SU-DHL-6 (cell line): ENCODE data around the gene KCNK13.

Experiments
- H2AFZ ChIP-seq: fragments of 200-600 bp; sonication (generic); 2 replicates; pipeline ENCODE4 v1.6.1; 2014; ENCODE audit warnings: low read depth, mild to moderate bottlenecking, moderate library complexity, mixed read lengths, antibody characterized with exemption, low read length; ENCODE audit not compliant: severe bottlenecking
- H3F3A ChIP-seq: fragments of 200-600 bp; shearing (Covaris generic); 2 replicates; pipeline ENCODE4 v1.6.0; 2016; ENCODE audit warnings: antibody characterized with exemption, mild to moderate bottlenecking; ENCODE audit not compliant: insufficient read depth
- H3K27ac ChIP-seq: fragments of 200-600 bp; sonication (generic); 2 replicates; pipeline ENCODE4 v1.5.1; 2016; ENCODE audit warnings: low read depth, mild to moderate bottlenecking, low read length, moderate library complexity, mixed read lengths
- H3K27me3 ChIP-seq: fragments of 200-600 bp; sonication (generic), shearing (Covaris generic); 2 replicates; pipeline ENCODE4 v1.6.0; 2014; ENCODE audit warnings: mild to moderate bottlenecking, low read length
- H3K36me3 ChIP-seq: fragments of 200-600 bp; sonication (generic); 2 replicates; pipeline ENCODE4 v1.6.1; 2014; ENCODE audit warnings: mild to moderate bottlenecking, low read length, mixed read lengths
- H3K4me2 ChIP-seq: fragments of 300-600, 200-600 bp; shearing (Covaris generic), sonication (generic); 2 replicates; pipeline ENCODE4 v1.6.0; 2014; ENCODE audit warnings: low read length, low read depth, mild to moderate bottlenecking; ENCODE audit not compliant: poor library complexity, severe bottlenecking
- H3K4me3 ChIP-seq: fragments of 200-600 bp; sonication (generic); 2 replicates; pipeline ENCODE4 v1.5.1; 2014; ENCODE audit warnings: antibody characterized with exemption, low read length, mild to moderate bottlenecking, mixed read lengths; ENCODE audit not compliant: insufficient read depth, poor library complexity, severe bottlenecking
- H3K79me2 ChIP-seq: fragments of 200-600 bp; sonication (generic); 2 replicates; pipeline ENCODE4 v1.6.1; 2014; ENCODE audit warnings: mild to moderate bottlenecking, low read length, moderate library complexity; ENCODE audit not compliant: insufficient read depth
- H3K9ac ChIP-seq: fragments of 200-600 bp; sonication (generic); 2 replicates; pipeline ENCODE4 v1.7.0; 2014; ENCODE audit warnings: mild to moderate bottlenecking, low read length
- H3K9me2 ChIP-seq: fragments of 200-600 bp; sonication (generic); replicated peaks from 2 replicates; pipeline ENCODE4 v1.6.1; 2014; ENCODE audit warnings: low read length; ENCODE audit not compliant: insufficient read depth
- H3K9me3 ChIP-seq: fragments of 200-600 bp; sonication (generic); 2 replicates; pipeline ENCODE4 v1.6.1; 2014; ENCODE audit warnings: low read length, mixed read lengths; ENCODE audit not compliant: insufficient read depth
- H4K20me1 ChIP-seq: fragments of 200-600 bp; sonication (generic); 2 replicates; pipeline ENCODE4 v1.6.1; 2014; ENCODE audit warnings: low read depth, mild to moderate bottlenecking, antibody characterized with exemption, low read length, moderate library complexity, mixed read lengths
- EZH2phosphoT487 ChIP-seq: fragments of 200-600 bp; sonication (generic), shearing (Covaris generic); conservative IDR thresholded peaks from 2 replicates; pipeline ENCODE4 v1.6.1; 2018; ENCODE audit warnings: mild to moderate bottlenecking, antibody characterized with exemption, low read length, moderate library complexity, mixed read lengths
- TF ChIP-seq, protein P1 (sequence below): fragments of 200-600 bp; sonication (generic); IDR thresholded peaks from one replicate; pipeline ENCODE4 v1.5.1; 2017; ENCODE audit warnings: antibody characterized with exemption, mild to moderate bottlenecking, low read length, moderate library complexity; ENCODE audit not compliant: insufficient read depth, poor library complexity, severe bottlenecking

KCNK13 gene

DNA sequence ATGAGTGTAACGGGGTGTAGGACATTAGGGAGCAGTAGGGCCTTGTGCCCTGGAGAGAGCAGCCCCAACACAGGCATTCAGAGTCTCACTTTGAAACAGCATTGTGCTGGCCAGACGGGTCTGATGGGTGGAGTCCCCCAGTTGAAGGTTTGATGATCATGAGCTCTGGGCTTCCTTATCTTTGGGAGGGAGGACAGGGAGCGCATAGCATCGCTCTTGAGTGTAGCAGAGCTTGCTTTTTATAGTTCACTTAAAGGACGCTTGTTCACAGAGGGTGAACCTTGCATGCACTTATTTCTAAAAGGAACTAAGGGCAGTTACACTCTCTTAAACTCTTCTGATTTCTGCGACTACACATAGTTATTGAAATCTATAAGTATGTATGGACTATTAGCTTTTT lies 10.6 kb downstream of the KCNK13 start:
- no peaks in the 10 kb centered on the region for H4K20me1 ChIP-seq
- no peak overlapping the region for H3K4me3 ChIP-seq
- no peak overlapping the region for H3K9ac ChIP-seq

DNA sequence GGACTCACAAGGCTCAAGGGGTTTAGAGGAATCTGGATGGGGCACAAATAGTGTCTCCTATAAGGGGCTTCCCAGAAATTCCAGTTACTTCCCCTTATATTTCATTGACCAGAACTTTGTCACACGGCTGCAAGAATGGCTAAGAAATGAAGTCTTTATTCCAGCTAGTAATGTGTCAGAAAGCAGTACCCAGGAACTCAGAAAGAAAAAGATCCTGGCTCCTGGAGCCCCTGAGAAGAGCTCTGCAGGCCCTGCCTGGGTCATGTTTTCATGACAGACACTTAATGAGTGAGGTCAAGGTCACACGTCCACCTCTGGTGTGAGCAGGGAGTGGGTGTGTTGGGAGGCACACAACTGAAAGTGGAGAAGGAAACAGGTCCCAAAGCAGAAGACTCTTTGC lies 17.8 kb downstream of the KCNK13 start:
- no peaks in the 10 kb centered on the region for H3K9me3 ChIP-seq
- H3F3A ChIP-seq: no peaks in the 10 kb centered on the region
- H2AFZ ChIP-seq: no peak overlapping the region
- H3K27ac ChIP-seq: no peak overlapping the region
- H3K9ac ChIP-seq: no peak overlapping the region
- H3K4me3 ChIP-seq: no peak overlapping the region
- TF ChIP-seq EZH2phosphoT487: no peak
- TF ChIP-seq, protein P1, sequence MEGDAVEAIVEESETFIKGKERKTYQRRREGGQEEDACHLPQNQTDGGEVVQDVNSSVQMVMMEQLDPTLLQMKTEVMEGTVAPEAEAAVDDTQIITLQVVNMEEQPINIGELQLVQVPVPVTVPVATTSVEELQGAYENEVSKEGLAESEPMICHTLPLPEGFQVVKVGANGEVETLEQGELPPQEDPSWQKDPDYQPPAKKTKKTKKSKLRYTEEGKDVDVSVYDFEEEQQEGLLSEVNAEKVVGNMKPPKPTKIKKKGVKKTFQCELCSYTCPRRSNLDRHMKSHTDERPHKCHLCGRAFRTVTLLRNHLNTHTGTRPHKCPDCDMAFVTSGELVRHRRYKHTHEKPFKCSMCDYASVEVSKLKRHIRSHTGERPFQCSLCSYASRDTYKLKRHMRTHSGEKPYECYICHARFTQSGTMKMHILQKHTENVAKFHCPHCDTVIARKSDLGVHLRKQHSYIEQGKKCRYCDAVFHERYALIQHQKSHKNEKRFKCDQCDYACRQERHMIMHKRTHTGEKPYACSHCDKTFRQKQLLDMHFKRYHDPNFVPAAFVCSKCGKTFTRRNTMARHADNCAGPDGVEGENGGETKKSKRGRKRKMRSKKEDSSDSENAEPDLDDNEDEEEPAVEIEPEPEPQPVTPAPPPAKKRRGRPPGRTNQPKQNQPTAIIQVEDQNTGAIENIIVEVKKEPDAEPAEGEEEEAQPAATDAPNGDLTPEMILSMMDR: no peak
- no peaks in the 10 kb centered on the region for H4K20me1 ChIP-seq
- no peak overlapping the region for H3K4me2 ChIP-seq
- no peaks in the 10 kb centered on the region for H3K79me2 ChIP-seq
- no peaks in the 10 kb centered on the region for H3K27me3 ChIP-seq
- H3K9me2 ChIP-seq: no peaks in the 10 kb centered on the region
- H3K36me3 ChIP-seq: no peaks in the 10 kb centered on the region

More for the DNA sequence above, 10.6 kb downstream of the KCNK13 start:
- Histone ChIP-seq H3K4me2 (no peak overlapping the region), H3F3A (no peaks in the 10 kb centered on the region), H3K36me3 (no peaks in the 10 kb centered on the region), H3K9me2 (no peaks in the 10 kb centered on the region), H3K79me2 (no peaks in the 10 kb centered on the region), H3K9me3 (no peaks in the 10 kb centered on the region), H2AFZ (no peak overlapping the region), H3K27me3 (no peaks in the 10 kb centered on the region), H3K27ac (no peak overlapping the region)
- TF ChIP-seq, protein P1: no peak
- no peak for TF ChIP-seq EZH2phosphoT487

DNA sequence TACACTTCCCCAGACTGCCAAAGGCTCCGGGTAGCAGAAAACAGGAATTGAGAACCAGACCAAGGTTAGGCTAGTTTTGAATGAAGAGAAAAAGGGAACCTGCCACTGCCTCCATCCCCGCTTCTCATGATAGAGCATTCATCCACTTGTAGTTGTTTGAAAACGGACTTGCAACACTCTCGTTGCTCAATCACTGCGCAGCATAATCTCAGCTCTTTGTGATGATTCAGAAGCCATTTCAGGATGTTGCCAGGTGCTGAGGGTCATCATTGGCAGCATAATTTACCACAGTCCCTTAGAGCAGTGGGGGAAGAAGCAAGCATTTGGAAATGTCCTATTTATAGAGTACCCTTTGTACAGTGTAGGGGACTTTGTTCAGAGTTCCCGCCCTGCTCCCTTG lies 25.6 kb downstream of the KCNK13 start:
- TF ChIP-seq, protein P1: no peak
- no peak for TF ChIP-seq EZH2phosphoT487
- Histone ChIP-seq H3K9ac (no peak overlapping the region), H3K9me3 (no peaks in the 10 kb centered on the region), H3K79me2 (no peaks in the 10 kb centered on the region), H3K4me3 (no peak overlapping the region), H3F3A (no peaks in the 10 kb centered on the region), H3K27ac (no peak overlapping the region), H3K4me2 (no peak overlapping the region), H3K36me3 (no peaks in the 10 kb centered on the region), H3K27me3 (no peaks in the 10 kb centered on the region), H3K9me2 (no peaks in the 10 kb centered on the region), H2AFZ (no peak overlapping the region), H4K20me1 (no peaks in the 10 kb centered on the region)
